Jurkat, Clone E6-1 (cell line): ENCODE measurements around the gene ARRB2.
"Not testable (repeated sequence)": the region's sequence is repeated elsewhere in the genome, so short reads cannot be mapped to it uniquely, and the experiment has no call there.

Experiments
- DNase-seq: peaks from one replicate; pipeline ENCODE4 v3.0.0-alpha.2; 2011; ENCODE audit warnings: low read depth, low spot score
- H3K4me3 ChIP-seq: 2 replicates; pipeline ENCODE4 v1.5.1; 2011; ENCODE audit warnings: mild to moderate bottlenecking, low read length, control low read depth, moderate library complexity

The ARRB2 gene

DNA sequence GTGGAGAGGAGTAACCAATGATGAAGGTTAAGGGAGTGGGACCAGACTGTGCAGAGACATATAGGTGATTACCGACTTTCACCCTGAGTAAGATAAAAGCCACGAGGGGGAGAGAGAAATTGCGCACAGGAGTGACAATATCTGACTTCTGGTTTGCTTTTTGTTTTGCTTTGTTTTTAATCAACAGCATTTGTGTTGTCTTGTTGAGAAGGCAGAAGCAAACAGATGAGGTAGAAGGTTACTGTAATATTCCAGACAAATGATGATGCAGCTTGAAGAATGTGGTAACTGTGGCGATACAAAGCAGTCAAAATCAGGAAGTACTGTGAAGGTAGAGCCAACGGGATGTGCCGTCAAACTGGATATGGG lies 14.0 kb upstream of the ARRB2 start:
- no peak for DNase-seq
- no peak overlapping the region for H3K4me3 ChIP-seq

DNA sequence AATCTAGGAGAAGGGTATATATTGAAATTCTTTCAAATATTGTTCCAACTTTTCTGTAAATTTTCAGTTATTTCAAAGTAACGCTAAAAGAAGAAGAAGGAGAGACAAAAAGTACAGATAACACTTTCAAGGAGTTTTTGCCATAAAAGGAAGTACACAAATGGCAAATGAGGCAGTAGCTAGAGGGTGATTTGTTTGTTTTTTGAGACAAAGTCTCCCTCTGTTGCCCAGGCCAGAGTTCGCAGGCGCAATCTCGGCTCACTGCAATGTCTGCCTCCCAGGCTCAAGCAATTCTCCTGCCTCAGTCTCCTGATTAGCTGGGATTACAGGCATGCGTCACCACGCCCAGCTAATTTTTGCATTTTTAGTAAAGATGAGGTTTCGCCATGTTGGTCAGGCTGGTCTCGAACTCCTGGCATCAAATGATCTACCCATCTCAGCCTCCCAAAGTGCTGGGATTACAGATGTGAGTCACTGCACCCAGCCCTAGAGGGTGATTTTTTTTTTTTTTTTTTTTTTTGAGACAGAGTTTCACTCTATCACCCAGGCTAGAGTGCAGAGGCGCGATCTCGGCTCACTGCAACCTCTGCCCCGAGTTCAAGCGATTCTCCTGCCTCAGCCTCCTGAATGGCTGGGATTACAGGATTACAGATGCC lies 10.9 kb upstream of the ARRB2 start:
- DNase-seq, H3K4me3 ChIP-seq: not testable (repeated sequence)

GRCh38 chr17:4701116-4701515 lies 9.3 kb upstream of the ARRB2 start:
- H3K4me3 ChIP-seq = no peak overlapping the region
- DNase-seq = no peak

DNA sequence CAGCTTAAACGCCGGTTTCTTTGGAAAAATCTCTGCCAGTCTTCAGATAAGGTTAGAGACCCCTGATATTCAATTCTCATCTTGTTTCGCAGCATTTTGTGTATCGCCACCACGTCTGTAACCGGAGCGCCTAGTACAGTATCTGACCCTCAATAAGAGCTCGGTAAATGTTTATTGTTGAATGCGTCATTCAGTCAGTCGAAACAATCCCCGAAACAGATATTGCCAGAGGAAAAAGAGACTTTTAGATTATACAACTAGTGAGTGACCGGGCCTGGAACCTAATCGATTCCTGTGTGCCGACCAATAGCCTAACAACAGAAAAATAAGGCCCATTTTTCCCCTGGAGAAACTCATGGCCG lies 7.1 kb upstream of the ARRB2 start:
- no peak for DNase-seq
- peak overlapping the region; percentile 89 for H3K4me3 ChIP-seq

- not testable (repeated sequence) for DNase-seq
- peak overlapping the region; percentile 89 for H3K4me3 ChIP-seq
Observed at GRCh38 chr17:4704574-4704907, 5.9 kb upstream of the ARRB2 start.

GRCh38 chr17:4704991-4705390 lies 5.4 kb upstream of the ARRB2 start:
- peak overlapping the region; percentile 89 for H3K4me3 ChIP-seq
- no peak for DNase-seq

DNA sequence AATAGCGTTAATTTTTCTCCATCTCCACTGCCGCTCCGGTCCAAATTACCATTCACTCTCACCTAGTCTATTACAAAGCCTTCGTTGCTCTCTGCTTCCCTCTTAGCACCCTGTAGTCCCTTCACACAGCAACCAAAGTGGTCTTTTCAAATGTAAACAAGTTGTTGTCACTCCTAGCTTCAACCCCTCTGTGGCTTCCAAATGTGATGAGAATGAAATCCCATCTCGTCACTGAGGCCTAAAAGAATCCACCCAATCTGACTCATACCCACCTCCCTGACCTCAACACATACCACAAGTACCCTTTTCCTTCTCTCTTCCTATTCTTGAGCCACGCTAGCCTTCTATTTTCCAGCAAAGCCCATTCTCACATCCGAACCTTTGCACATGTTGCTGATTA lies 4.3 kb upstream of the ARRB2 start:
- no peak overlapping the region for H3K4me3 ChIP-seq
- DNase-seq = no peak

- DNase-seq = peak; percentile 80
- peak overlapping the region; percentile 7; the same call in 1 of the 2 replicates for H3K4me3 ChIP-seq
Observed at GRCh38 chr17:4708436-4708835, 2.0 kb upstream of the ARRB2 start.

DNA sequence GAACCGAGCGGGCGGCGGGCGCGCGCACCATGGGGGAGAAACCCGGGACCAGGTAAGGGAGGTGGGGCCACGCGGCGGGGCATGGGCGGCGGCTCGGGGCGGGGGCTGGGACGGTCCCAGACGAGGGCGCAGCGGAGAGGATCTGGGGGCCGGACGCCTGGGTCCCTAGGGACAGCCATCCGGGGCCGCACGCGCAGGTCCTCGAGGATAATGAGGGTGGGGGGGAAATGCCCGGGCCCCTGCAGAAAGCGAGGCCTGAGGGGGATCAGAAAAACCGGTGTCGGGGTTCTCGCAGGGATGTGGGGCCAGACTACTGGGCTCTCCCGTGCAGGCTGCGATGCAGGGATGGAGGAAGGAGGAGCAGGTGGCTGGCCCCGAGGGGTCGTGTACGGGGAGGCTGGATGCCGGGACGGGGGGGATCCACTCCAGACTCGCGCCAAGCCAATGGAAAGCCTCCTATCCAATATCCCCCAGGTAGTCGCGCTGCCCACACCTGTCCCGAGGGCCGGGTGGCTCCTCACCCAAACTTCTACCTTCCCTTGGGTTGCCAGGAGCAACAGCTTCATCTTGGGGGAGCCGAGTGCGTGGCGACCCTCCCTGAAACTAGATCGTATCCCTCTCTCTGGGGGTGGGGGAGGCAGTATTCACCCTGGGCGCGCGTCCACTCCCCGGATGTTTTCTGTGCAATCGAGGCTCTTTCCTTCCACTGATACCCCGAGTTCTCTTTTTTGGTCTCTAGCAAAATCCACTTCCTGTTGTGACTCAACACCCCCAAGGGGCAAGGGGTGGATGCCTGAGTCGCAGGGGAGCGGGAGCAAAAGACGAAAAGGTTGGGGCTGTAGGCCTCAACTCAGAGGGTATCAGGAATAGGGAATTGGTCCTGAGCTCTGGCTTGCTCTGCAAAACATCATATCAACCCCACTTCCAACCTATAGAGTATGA lies 532 bp downstream of the ARRB2 start:
- peak overlapping the region; percentile 85 for H3K4me3 ChIP-seq
- no peak for DNase-seq

GRCh38 chr17:4711661-4712181 lies 1.3 kb downstream of the ARRB2 start:
- no peak for DNase-seq
- H3K4me3 ChIP-seq = peak overlapping the region; percentile 85

- no peak overlapping the region for H3K4me3 ChIP-seq
- DNase-seq = no peak
Observed at GRCh38 chr17:4712526-4712925, 2.1 kb downstream of the ARRB2 start.

DNA sequence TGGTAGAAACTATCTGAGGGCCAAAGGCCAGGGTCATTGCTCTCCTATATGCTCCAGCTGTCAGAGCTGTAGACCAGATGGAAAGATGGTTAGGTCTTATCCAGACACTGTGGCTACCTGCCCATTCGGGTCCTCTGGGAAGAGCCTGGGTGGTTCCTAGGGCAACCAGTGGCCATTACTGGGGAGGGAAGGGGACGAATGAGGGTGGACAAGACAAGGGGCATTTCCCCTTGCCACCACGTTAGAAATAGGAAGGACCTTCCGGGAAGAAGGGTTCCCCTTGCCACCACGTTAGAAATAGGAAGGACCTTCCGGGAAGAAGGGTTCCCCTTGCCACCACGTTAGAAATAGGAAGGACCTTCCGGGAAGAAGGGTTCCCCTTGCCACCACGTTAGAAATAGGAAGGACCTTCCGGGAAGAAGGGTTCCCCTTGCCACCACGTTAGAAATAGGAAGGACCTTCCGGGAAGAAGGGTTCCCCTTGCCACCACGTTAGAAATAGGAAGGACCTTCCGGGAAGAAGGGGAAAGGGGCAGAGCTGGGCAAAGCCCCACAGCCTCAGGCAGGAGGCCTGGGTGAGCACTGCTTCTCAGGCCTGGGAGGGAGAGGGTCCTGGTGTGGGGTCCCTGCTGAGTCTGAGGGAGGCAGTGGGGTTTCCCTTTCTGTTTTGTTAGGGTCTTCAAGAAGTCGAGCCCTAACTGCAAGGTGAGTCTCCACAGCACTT lies 4.1 kb downstream of the ARRB2 start:
- DNase-seq = not testable (repeated sequence)
- peak overlapping the region; percentile 54 for H3K4me3 ChIP-seq

DNA sequence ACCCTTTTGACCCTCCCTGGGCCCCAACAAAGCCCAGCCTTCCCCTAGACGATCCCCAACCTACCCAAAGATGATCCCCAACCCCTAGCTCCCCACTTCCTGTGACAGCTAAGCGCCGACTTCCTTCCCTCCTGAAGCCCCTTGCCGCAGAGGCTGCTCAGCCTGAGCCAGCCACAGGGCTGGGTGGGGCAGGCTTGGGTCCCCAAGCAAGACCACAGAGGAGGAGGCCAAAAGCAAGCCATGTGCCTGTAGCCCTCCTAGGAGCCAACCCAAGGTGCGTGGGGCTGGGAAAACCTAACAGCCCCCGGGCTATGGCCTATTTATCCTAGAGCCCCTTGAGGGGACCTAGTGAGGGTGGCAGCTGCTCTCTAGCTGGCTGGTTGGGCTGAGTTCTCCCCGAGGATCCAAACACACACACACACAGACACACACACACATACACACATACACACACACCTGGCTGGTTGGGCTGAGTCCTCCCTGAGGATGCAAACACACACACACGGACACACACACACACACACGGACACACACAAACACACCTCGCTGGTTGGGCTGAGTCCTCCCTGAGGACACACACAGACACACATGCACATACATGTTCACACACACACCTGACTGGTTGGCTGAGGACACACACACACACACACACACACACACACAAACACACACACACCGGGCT lies 4.8 kb downstream of the ARRB2 start:
- DNase-seq = peak; percentile 85
- H3K4me3 ChIP-seq = peak overlapping the region; percentile 54

- DNase-seq = no peak
- H3K4me3 ChIP-seq = no peak overlapping the region
Observed at GRCh38 chr17:4716081-4716480, 5.6 kb downstream of the ARRB2 start.

- no peak overlapping the region for H3K4me3 ChIP-seq
- no peak for DNase-seq
Observed at GRCh38 chr17:4717791-4718190, 7.4 kb downstream of the ARRB2 start.

DNA sequence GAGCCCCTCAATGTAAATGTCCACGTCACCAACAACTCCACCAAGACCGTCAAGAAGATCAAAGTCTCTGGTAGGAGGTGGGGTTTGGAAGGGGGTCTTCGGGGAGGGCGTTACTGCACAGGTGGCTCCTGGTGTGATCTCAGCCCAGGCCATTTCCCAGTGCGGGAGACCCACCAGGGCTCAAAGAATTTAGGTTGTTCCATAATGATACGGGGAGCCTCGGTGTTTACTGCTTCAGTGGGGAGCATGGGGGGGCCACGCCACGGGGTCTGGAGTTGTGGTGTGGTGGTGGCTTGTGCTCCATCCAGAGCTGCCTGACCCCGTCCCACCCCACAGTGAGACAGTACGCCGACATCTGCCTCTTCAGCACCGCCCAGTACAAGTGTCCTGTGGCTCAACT lies 7.8 kb downstream of the ARRB2 start:
- no peak for DNase-seq
- H3K4me3 ChIP-seq = no peak overlapping the region

DNA sequence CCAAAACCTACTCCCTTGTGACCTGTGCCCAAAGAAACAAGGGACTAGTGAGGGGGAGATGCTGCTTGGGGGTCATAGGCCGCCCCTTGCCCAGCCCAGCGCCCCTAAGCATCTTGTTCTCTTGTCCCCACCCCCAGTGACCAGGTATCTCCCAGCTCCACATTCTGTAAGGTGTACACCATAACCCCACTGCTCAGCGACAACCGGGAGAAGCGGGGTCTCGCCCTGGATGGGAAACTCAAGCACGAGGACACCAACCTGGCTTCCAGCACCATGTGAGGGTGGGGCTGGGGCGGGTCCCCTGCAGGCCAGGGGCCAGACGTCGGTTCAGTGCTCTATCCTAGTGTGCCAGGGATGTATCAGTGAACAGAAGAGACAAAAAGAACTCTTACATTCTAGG lies 8.7 kb downstream of the ARRB2 start:
- DNase-seq = no peak
- H3K4me3 ChIP-seq = no peak overlapping the region

- DNase-seq = no peak
- no peak overlapping the region for H3K4me3 ChIP-seq
Observed at GRCh38 chr17:4719684-4720221, 9.3 kb downstream of the ARRB2 start.

DNA sequence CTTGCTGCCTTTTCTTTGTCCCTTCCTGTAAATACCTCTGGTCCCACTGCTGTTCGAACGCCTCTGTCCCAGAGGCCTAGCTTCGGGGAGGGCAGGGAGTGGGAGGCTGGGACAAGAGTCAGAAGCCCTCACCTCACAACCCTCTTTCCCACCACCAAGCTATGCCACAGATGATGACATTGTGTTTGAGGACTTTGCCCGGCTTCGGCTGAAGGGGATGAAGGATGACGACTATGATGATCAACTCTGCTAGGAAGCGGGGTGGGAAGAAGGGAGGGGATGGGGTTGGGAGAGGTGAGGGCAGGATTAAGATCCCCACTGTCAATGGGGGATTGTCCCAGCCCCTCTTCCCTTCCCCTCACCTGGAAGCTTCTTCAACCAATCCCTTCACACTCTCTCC lies 10.4 kb downstream of the ARRB2 start:
- no peak for DNase-seq
- no peak overlapping the region for H3K4me3 ChIP-seq
